Neural progenitor cell (in vitro differentiated cells): ENCODE results near the gene TMEM39B. TPM values are rescaled to one million over a fixed set of nuclear protein-coding genes. Genes with fewer than 3 reads are reported as not detected.

Experiments
- DNase-seq: peaks from one replicate; pipeline ENCODE4 v3.0.0-alpha.2; 2016; ENCODE audit warnings: low spot score
- H2AFZ ChIP-seq: fragments of 200-600 bp; sonication (generic); replicated peaks from 2 replicates; pipeline ENCODE4 v1.6.1; 2016; ENCODE audit warnings: antibody characterized with exemption
- H3F3A ChIP-seq: fragments of 200-600 bp; sonication (generic); 2 replicates; pipeline ENCODE4 v1.6.1; 2016; ENCODE audit warnings: antibody characterized with exemption, low read depth
- H3K27ac ChIP-seq: fragments of 200-600 bp; sonication (generic); 2 replicates; pipeline ENCODE4 v1.5.1; 2016; ENCODE audit warnings: mild to moderate bottlenecking
- H3K27me3 ChIP-seq: fragments of 200-600 bp; sonication (generic); 2 replicates; pipeline ENCODE4 v1.6.1; 2016; ENCODE audit warnings: mild to moderate bottlenecking, moderate library complexity
- H3K36me3 ChIP-seq: fragments of 200-600 bp; sonication (generic); 2 replicates; pipeline ENCODE4 v1.5.1; 2016
- H3K4me1 ChIP-seq: fragments of 200-600 bp; sonication (generic); 2 replicates; pipeline ENCODE4 v1.6.1; 2016; ENCODE audit warnings: mixed run types
- H3K4me2 ChIP-seq: fragments of 200-600 bp; sonication (generic); 2 replicates; pipeline ENCODE4 v1.6.1; 2016
- H3K4me3 ChIP-seq: fragments of 200-600 bp; sonication (generic); 2 replicates; pipeline ENCODE4 v1.5.1; 2016
- H3K79me2 ChIP-seq: fragments of 200-600 bp; sonication (generic); 2 replicates; pipeline ENCODE4 v1.6.1; 2016; ENCODE audit warnings: low read depth
- H3K9ac ChIP-seq: fragments of 200-600 bp; sonication (generic); 2 replicates; pipeline ENCODE4 v1.6.1; 2016
- H3K9me3 ChIP-seq: fragments of 200-600 bp; sonication (generic); 2 replicates; pipeline ENCODE4 v1.5.1; 2016; ENCODE audit warnings: low read depth
- H4K20me1 ChIP-seq: fragments of 200-600 bp; sonication (generic); 2 replicates; pipeline ENCODE4 v1.6.1; 2016; ENCODE audit warnings: low read depth
- H3K27ac Mint-ChIP-seq: 3 replicates; pipeline ENCODE4 v1.8.0; 2021; ENCODE audit warnings: mixed read lengths
- H3K27me3 Mint-ChIP-seq: 2 replicates; pipeline ENCODE4 v1.8.0; 2022; ENCODE audit warnings: low read depth, mild to moderate bottlenecking, inconsistent platforms, moderate library complexity, mixed read lengths; ENCODE audit not compliant: insufficient read depth
- H3K36me3 Mint-ChIP-seq: 3 replicates; pipeline ENCODE4 v1.8.0; 2021; ENCODE audit warnings: mixed read lengths
- H3K4me1 Mint-ChIP-seq: 3 replicates; pipeline ENCODE4 v1.8.0; 2021; ENCODE audit warnings: mixed read lengths
- H3K4me3 Mint-ChIP-seq: 3 replicates; pipeline ENCODE4 v1.8.0; 2021; ENCODE audit warnings: mild to moderate bottlenecking, moderate library complexity, mixed read lengths
- H3K9me3 Mint-ChIP-seq: 3 replicates; pipeline ENCODE4 v1.8.0; 2020; ENCODE audit warnings: mixed read lengths
- EZH2 ChIP-seq: fragments of 200-600 bp; sonication (generic); IDR thresholded peaks from 2 replicates; pipeline ENCODE4 v1.6.1; 2017; ENCODE audit warnings: antibody characterized with exemption, mild to moderate bottlenecking, moderate library complexity
- EZH2phosphoT487 ChIP-seq: fragments of 200-600 bp; sonication (generic); IDR thresholded peaks from 2 replicates; pipeline ENCODE4 v1.6.1; 2017; ENCODE audit warnings: antibody characterized with exemption
- total RNA-seq: library from RNA; depleted of rRNA; stranded (reverse); fragments of >200 nt; gene quantifications from 2 replicates; pipeline ENCODE4 v1.2.3, GENCODE V29; 2015; ENCODE audit warnings: low replicate concordance
- TF ChIP-seq, protein P1 (sequence below): fragments of 200-600 bp; sonication (generic); IDR thresholded peaks from 2 replicates; pipeline ENCODE4 v1.5.1; 2017; ENCODE audit warnings: antibody characterized with exemption, mild to moderate bottlenecking

The TMEM39B gene
- total RNA-seq, 1 donor from 2014 or later = 2.3 TPM

GRCh38 chr1:32035119-32035518 lies 37.6 kb upstream of the TMEM39B start:
- no peak for DNase-seq
- Mint-ChIP-seq H3K4me1 (no peaks in the 10 kb centered on the region), H3K27ac (no peak overlapping the region), H3K36me3 (peaks cover 55% of the 10 kb centered on the region), H3K27me3 (peaks cover 4% of the 10 kb centered on the region), H3K4me3 (no peak overlapping the region), H3K9me3 (no peaks in the 10 kb centered on the region)
- H3F3A ChIP-seq = peaks cover 10% of the 10 kb centered on the region
- peaks cover 87% of the 10 kb centered on the region for H4K20me1 ChIP-seq
- H3K27me3 ChIP-seq = no peaks in the 10 kb centered on the region
- no peaks in the 10 kb centered on the region for H3K4me1 ChIP-seq
- H3K9ac ChIP-seq = no peak overlapping the region
- TF ChIP-seq, protein P1, sequence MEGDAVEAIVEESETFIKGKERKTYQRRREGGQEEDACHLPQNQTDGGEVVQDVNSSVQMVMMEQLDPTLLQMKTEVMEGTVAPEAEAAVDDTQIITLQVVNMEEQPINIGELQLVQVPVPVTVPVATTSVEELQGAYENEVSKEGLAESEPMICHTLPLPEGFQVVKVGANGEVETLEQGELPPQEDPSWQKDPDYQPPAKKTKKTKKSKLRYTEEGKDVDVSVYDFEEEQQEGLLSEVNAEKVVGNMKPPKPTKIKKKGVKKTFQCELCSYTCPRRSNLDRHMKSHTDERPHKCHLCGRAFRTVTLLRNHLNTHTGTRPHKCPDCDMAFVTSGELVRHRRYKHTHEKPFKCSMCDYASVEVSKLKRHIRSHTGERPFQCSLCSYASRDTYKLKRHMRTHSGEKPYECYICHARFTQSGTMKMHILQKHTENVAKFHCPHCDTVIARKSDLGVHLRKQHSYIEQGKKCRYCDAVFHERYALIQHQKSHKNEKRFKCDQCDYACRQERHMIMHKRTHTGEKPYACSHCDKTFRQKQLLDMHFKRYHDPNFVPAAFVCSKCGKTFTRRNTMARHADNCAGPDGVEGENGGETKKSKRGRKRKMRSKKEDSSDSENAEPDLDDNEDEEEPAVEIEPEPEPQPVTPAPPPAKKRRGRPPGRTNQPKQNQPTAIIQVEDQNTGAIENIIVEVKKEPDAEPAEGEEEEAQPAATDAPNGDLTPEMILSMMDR = no peak
- TF ChIP-seq EZH2phosphoT487 (no peak), EZH2 (no peak)
- H3K27ac ChIP-seq = no peak overlapping the region
- peaks cover 29% of the 10 kb centered on the region for H3K36me3 ChIP-seq
- H3K4me2 ChIP-seq = no peak overlapping the region
- no peak overlapping the region for H3K4me3 ChIP-seq
- no peak overlapping the region for H2AFZ ChIP-seq
- H3K79me2 ChIP-seq = peaks cover 94% of the 10 kb centered on the region
- no peaks in the 10 kb centered on the region for H3K9me3 ChIP-seq

- no peak overlapping the region for H3K4me2 ChIP-seq
- Mint-ChIP-seq H3K4me3 (no peak overlapping the region), H3K9me3 (no peaks in the 10 kb centered on the region), H3K27ac (no peak overlapping the region), H3K27me3 (peaks cover 2% of the 10 kb centered on the region), H3K4me1 (no peaks in the 10 kb centered on the region), H3K36me3 (peaks cover 42% of the 10 kb centered on the region)
- H3K9me3 ChIP-seq = no peaks in the 10 kb centered on the region
- peaks cover 39% of the 10 kb centered on the region for H3K36me3 ChIP-seq
- H3F3A ChIP-seq = peaks cover 2% of the 10 kb centered on the region
- peaks cover 49% of the 10 kb centered on the region for H4K20me1 ChIP-seq
- no peak overlapping the region for H2AFZ ChIP-seq
- no peak for DNase-seq
- no peaks in the 10 kb centered on the region for H3K4me1 ChIP-seq
- TF ChIP-seq, protein P1 = no peak
- no peak for TF ChIP-seq EZH2
- no peak for TF ChIP-seq EZH2phosphoT487
- H3K4me3 ChIP-seq = no peak overlapping the region
- H3K9ac ChIP-seq = no peak overlapping the region
- H3K27me3 ChIP-seq = no peaks in the 10 kb centered on the region
- peaks cover 55% of the 10 kb centered on the region for H3K79me2 ChIP-seq
- no peak overlapping the region for H3K27ac ChIP-seq
These were observed 32.0 kb upstream of the TMEM39B start for GRCh38 chr1:32040711-32041110.

DNA sequence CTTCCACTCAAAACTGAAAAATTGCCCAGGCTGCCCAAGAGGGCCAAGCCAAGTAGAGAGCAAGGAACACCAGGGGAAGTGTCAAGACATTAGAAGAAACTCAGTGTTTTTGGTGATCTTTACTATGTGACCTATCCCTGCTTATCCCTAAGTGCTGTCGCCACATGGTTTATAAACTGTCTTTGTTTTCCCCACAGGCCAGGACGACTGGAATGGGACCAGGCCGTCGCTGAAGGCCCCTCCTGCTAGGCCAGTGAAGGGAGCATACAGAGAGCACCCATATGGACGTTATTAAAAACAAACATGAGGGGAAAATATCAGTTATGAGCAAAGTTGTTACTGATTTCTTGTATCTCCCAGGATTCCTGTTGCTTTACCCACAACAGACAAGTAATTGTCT lies 30.4 kb upstream of the TMEM39B start:
- H2AFZ ChIP-seq = no peak overlapping the region
- Mint-ChIP-seq H3K9me3 (no peaks in the 10 kb centered on the region), H3K36me3 (peaks cover 37% of the 10 kb centered on the region), H3K4me1 (no peaks in the 10 kb centered on the region), H3K27me3 (peaks cover 3% of the 10 kb centered on the region), H3K27ac (no peak overlapping the region), H3K4me3 (no peak overlapping the region)
- H3K4me3 ChIP-seq = no peak overlapping the region
- H3K27me3 ChIP-seq = no peaks in the 10 kb centered on the region
- H4K20me1 ChIP-seq = peaks cover 42% of the 10 kb centered on the region
- H3K9me3 ChIP-seq = no peaks in the 10 kb centered on the region
- no peak for TF ChIP-seq EZH2phosphoT487
- TF ChIP-seq, protein P1 = no peak
- no peak for TF ChIP-seq EZH2
- peaks cover 42% of the 10 kb centered on the region for H3K79me2 ChIP-seq
- H3K36me3 ChIP-seq = peaks cover 39% of the 10 kb centered on the region
- no peaks in the 10 kb centered on the region for H3K4me1 ChIP-seq
- no peak overlapping the region for H3K27ac ChIP-seq
- no peak for DNase-seq
- no peak overlapping the region for H3K9ac ChIP-seq
- H3K4me2 ChIP-seq = no peak overlapping the region
- peaks cover under 1% of the 10 kb centered on the region for H3F3A ChIP-seq
